G401.6 (cell line): ENCODE data around the gene CLEC17A.
"Not testable (repeated sequence)": the region's sequence is repeated elsewhere in the genome, so short reads cannot be mapped to it uniquely, and the experiment has no call there.

ENCODE experiments used
- FAIRE-seq: peaks from 2 replicates; lab custom pipeline; 2012; peaks lifted over from hg19 to GRCh38; lab: Jason Lieb, UNC

The CLEC17A gene

DNA sequence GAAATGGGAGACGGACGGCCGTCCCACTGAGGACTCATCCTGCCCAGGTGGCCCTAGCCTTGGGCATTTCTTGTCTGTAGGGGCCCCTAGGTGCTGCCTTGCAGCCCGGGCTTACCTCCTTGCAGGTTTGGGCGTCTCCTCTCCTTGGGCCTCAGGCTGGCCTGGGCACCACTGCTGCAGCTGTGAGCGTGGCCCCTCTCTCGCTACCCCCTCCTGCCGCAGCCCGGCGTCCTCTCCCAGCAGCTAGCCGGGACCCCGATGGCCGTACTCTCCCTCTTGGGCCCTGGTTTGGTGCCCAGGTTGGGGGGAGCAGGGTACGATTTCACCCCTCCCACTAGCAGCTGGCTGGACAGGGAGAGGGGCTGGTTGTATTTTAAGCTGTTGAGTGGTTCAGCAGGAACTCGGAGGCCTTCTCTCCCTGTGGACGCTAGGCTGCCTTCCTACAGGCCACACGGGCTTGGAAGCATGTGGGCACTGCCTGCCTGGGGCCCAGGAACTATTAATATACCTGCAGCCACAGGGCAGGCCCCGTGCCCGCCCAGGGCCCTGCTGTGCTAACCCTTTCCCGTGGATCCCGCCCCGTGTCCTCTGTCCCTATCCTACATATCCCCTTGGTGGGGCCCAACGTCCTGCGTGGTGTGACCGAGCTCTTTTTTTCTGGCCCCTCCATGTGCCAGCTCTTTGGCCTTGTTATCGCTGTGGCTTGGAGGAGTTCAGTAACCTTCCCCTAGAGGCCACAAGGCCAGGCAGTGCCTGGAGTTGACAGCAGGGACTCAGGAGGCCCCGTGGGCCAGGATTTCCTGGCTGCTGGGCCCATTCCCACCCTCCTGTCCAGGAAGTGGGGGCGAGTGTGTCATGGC lies 22.7 kb upstream of the CLEC17A start:
- no peak for FAIRE-seq

DNA sequence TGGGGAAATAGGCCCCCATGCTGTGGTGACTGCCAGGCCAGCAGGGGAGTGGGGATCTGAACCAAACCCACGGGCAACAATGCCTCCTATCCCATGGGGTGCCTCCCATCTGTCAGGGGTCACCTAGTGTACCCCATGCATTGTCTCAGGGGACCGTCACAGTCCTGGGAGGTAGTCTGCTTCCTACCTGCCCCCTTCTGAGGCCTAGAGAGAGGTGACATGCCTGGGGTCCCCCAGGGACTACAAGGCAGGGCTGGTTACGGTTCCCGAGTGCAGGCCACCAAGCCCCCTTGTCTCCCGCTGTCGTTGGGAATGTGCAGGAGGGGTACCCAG lies 22.1 kb upstream of the CLEC17A start:
- no peak for FAIRE-seq

DNA sequence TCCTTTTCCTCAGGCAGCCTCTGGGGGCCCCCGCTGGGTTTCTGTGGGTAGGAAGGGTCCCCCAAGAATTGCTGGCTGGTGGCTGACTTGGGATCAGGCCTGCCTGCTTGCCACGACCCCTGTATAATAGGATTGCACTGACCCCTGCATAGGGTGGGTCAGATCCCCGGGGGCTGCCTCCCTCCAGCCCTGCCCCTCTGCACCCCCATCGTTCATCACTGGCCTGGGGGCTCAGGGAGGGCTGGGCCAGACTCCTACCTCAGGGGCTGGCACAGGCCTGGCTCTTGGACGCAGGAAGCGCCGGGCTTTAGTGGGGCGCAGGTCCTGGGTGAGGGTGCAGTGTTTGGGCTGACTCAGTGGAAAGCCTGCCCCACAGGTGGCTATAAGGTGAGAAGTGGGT lies 21.6 kb upstream of the CLEC17A start:
- FAIRE-seq: no peak

DNA sequence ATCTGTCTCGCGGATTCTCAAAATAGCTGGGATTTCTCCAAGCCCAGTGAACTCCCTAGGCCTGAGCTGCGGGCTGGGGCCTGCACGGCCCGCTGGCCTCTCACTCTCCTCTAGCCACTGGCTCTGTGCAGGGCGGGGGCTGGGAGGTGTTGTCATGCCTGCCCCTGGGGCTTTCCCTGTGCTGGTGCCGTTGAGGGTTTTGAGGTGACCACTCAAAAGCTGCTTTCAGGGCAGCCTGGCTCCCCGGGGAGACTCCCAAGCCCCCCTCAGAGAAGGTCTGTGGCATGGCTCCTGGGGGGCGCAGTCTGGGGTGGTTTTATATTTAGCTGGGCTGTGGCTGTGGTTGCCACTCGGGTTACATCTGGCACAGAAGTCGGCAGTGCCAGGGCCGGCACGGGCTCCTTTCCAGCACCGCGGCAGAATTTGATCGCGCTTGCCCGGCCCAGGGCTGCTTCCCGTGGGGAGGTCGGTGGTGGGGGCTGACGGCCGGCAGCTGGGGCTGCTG lies 21.0 kb upstream of the CLEC17A start:
- FAIRE-seq: no peak

DNA sequence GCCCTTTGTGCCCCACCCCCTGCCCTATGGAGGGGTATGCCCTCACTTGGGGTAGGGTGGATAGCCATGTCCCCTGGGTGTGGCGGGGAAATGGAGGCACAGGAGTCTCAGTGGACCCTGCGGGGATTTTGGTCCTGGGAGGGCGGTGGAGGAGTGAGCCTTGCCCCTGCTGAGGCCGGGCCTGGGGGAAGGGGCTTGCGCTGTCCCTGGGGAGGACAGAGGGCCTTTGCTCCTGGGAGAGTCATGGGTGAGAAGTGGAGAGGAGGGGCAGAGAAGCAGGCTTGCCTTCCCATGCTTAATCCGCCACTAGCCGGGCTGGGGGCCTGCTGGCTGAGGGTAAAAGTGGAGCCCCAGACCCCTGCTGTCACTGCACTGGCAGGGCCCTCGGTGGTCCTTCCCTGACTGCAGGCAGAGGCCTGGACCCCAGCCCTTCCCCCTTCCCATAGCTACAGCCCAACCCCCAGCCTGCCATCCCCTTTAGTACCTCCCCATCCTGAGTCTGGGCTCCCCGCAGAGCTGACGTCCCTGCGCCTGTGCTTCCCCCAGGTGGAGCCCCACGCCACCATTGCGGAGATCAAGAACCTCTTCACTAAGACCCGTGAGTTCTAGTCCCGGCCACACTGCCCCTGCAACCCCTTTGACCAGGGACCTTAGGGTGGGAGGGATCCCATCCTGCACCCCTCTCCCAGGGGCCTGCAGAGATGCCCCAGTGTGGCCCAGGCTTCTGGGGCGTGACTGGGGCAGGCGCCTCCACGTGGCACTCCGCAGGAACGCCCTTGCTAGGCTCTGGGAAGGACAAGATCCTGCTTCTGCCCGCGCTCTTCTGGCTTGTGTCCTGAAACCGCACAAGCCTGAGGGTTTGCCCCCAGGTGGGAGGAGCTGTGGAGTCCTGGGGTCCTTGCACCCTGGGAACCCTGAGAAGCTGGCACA lies 20.0 kb upstream of the CLEC17A start:
- FAIRE-seq: no peak

DNA sequence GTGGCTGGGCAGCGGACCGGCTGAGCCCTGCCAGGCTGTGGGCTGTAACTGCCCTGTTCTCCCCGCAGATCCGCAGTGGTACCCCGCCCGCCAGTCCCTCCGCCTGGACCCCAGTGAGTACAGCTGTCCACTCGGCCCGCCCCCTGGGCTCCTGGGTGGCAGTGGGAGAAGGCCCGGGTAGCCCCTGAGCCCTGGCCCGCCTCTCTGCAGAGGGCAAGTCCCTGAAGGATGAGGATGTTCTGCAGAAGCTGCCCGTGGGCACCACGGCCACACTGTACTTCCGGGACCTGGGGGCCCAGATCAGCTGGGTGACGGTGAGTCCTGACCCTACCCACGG lies 19.3 kb upstream of the CLEC17A start:
- FAIRE-seq: no peak

DNA sequence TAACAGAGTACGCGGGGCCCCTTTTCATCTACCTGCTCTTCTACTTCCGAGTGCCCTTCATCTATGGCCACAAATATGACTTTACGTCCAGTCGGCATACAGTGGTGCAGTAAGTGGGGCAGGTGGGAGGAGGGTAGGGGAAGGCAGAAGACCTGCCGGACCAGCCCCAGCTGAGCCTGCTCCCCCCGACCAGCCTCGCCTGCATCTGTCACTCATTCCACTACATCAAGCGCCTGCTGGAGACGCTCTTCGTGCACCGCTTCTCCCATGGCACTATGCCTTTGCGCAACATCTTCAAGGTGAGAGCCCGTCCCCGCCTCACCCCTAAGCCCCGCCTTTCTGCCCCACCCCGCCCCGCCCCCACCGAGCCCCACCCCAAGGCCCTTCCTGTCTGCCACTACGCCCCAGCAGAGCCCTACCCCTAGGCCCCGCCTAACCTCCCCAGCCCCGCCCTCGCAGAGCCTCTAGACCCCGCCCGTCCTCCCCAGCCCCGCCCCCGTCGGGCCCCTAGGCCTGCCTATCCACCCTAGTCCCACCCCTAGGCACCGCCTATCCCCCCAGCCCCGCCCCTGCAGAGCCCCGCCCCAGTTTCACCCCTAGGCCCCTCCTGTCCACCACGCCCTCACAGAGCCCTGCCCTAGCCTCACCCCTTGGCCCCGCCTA lies 18.8 kb upstream of the CLEC17A start:
- no peak for FAIRE-seq

DNA sequence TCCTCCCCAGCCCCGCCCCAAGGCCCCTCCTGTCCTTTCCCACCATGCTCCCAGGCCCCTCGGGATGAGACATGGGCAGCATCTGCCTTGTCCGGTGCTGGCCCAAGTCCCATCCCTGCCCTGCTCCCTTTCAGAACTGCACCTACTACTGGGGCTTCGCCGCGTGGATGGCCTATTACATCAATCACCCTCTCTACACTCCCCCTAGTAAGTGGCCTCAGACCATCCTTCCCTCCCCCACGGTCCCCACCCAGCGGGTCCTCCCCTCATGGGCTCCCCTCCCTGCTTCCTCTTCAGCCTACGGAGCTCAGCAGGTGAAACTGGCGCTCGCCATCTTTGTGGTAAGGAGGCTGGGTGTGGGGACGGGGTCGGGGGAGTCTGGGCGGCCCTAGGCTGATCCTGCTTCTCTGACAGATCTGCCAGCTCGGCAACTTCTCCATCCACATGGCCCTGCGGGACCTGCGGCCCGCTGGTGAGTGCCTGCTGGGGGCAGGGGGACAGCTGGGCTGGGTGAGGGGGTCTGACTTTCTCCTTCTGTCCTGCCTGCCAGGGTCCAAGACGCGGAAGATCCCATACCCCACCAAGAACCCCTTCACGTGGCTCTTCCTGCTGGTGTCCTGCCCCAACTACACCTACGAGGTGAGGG lies 18.1 kb upstream of the CLEC17A start:
- not testable (repeated sequence) for FAIRE-seq

DNA sequence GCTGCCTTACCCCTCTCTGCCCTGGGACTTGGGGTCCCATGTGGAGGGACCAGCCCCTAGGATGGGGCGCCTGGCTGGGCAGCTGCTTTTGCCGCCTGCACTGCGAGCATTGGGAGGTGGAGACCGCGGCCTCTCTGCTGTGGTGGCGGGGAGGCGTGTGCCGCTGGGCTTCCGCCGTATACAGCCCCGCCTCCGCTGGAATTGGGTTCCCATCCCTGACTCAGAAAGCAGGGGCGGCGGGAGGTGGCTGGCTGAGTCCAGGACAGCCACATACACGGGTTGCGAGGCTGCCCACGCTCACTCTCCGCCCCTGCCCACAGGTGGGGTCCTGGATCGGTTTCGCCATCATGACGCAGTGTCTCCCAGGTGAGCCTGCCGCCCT lies 17.6 kb upstream of the CLEC17A start:
- FAIRE-seq: no peak

DNA sequence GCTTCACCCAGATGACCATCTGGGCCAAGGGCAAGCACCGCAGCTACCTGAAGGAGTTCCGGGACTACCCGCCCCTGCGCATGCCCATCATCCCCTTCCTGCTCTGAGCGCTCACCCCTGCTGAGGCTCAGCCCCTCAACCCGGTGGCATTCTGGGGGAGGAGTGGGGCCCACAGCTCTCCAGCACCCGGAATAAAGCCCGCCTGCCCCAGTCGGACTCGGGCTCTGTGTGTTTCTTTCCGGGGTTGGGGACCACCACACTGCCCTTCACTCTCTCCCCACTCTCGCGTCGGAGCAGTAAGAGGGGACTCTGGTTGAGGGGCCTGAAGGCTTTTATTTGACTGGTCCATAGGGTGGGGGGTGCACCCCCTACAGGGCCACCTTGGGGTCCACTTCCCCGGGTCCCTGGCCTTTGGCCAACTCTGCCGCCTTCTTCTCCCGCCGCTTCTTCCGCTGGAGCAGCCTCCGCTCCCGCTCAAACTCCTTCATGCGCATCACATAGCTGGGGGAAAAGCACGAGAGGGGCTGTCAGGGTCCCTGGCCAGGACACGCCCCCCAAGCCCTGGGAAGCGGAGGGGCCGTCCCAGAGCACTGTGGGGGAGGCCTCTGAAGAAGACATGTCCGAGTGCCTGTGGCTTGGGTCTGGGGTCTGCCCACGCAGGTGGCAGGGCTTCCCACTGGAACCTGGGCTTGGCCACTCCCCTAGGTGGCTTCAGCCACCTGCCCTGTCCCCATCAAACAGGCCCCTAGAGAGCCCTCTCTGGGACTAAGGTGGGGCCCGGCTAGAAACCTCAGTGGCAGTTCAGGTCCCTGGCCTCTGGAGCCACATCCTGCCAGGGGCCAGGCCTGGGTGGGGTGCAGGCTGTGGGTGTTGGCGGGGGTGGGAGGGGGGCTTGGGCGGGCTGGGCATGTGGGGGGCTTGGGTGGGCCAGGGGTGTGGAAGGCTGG lies 16.8 kb upstream of the CLEC17A start:
- no peak for FAIRE-seq

DNA sequence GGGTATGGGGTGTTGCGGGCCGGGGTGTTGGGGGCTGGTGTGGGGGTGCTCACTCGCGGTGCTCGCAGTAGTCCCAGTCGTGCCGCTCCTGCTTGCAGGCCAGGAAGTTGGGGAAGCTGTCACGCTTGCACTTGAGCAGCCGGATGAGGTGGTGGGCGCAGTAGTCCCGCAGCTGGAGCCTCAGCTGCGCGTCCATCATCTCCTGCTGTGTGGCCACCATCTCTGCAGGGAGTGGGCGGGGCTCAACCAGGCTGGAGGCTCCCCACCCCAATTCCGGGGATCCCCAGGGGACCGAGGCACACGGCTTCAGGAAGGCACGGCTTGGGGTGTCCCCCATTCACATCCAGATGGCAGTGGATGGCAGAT lies 16.2 kb upstream of the CLEC17A start:
- no peak for FAIRE-seq

DNA sequence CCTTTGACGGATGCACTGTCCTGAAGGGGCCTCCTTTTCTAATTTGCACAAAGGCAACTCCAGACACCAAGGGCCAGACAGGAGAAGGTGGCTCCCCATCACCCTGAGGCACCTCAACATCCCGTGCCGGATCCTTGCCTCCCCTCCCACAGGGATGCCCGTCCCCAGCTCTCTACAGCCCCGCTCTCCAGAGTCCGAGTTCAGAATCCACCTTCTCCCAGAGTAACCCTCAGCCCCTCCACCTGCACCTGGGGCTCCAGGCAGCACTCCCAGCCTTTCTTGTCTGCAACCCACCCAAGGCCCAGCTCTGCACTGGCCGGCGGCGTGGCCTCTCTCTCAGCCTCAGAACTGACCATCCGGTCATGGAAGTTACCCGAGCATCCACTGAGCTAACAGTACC lies 15.8 kb upstream of the CLEC17A start:
- FAIRE-seq: no peak

DNA sequence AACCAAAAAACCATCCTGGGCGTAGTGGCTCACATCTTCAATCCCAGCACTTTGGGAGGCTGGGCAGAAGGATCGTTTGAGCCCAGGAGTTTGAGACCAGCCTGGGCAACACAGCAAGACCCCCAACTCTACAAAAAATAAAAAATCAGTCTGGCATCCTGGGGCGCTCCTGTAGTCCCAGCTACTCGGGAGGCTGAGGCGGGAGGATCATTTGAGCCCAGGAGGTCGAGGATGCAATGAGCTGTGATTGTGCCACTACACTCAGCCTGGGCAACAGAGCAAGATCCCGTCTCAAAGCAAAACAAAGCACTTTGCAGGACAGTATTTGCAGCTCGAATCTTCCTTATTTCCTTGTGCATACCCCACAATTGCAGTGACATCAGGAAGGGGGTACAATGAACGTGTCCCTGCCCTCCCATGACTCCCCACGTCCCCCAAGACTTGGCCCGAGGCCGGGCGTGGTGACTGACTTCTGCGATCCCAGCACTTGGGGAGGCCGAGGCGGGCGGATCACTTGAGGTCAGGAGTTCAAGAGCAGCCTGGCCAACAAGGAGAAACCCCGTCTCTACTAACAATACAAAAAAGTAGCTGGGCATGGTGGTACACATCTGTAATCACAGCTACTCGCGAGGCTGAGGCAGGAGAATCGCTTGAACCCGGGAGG lies 11.9 kb upstream of the CLEC17A start:
- no peak for FAIRE-seq

DNA sequence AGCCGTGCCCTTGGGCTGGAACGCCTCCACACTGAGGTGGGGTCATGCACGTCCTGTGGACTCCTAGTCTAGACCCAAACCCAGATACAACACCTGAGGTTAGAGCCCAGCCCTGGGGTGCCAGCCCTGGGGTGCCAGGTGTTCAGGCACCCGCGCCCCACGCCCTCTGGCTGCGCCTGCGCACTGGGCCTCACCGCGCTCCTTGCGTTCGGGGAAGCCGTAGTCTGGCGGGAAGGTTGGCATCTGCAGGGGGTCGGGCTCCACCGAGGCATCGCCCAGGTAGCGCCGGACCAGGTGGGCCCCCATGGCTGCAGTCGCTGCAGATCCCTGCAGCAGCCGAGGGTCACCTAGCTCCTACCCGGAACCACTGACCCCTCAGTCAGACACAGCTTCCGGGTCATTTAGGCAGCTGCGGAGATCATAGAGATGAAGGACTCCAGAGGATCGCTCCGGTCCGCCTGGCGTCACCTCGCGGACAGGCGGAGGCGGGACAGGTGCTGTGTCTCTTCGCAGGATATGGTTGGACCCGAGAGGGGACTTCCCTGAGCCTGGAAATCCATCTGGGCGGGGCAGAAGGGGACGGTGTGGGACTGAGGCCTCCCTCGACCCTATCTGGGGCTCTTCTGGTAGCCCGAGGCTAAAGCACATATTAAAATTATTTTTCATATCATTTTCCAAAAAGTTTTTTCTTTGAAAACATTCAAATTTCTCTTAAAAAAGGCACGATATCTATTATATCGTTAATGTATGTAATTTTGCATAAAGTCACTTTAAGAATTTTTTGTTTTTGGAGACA lies 11.0 kb upstream of the CLEC17A start, which contains the start of gene NDUFB7:
Gene NDUFB7 (minus strand): TSS at position 372 of the 796 bp plus-strand sequence. CDS start 66 bp downstream, at position 306.
- peak; percentile 75 for FAIRE-seq

DNA sequence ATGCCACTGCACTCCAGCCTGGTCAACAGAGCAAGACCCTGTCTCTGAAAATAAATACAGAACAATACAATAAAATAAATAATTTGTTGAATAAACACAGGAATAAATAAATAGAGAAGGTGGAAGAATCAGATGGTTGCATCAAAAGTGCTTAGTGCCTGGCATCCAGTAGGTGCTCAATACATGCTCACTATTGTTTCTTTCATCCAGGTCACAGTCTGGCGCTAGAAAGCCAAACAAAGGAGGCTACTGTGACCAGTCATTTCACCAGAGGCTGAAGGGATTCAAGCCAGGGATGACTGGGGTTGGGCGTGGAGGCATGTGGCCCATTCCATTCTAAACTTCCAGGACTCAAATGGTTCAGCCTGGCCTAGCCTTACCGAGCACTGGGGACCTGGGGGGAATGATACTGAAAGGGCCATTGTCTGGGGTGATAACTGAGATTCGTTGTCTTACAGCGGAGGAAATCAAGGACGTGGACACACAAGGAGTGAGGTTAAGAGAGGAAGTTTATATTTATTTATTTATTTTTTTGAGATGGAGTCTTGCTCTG lies 7.4 kb upstream of the CLEC17A start:
- FAIRE-seq: no peak

DNA sequence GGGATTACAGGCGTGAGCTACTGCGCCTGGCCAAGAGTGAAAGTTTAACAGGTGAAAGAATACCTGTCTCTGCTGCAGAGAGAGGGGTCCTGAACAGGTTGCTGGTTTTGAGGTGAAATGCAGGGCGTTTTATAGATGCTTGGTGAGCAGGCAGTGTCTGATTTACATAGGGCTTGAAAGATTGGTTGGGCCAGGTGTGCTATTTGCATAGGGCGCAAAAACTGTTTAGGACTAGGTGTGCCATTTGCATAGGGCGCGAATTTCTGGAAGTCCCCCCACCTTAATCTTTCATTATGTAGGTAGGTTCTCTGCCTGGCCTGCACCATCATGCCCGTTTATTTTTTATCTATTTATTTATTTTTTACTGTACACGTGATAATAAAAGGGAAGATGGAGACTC lies 6.5 kb upstream of the CLEC17A start:
- no peak for FAIRE-seq

DNA sequence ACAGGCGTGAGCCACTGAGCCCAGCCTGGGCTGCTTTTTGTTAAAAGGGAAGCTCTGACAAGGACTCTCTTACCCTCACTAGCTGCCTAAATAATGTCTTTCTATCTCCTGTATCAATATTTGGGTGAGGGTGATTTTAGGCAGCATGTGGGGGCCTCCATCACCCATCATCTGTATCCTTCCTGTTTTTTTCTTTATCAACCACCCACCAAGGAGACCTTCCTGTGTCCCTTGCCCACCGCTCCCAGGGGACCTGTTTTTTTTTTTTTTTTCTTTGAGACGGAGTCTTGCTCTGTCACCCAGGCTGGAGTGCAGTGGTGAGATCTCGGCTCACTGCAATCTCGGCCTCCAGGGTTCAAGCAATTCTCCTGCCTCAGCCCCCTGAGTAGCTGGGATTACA lies 5.6 kb upstream of the CLEC17A start:
- FAIRE-seq: no peak

DNA sequence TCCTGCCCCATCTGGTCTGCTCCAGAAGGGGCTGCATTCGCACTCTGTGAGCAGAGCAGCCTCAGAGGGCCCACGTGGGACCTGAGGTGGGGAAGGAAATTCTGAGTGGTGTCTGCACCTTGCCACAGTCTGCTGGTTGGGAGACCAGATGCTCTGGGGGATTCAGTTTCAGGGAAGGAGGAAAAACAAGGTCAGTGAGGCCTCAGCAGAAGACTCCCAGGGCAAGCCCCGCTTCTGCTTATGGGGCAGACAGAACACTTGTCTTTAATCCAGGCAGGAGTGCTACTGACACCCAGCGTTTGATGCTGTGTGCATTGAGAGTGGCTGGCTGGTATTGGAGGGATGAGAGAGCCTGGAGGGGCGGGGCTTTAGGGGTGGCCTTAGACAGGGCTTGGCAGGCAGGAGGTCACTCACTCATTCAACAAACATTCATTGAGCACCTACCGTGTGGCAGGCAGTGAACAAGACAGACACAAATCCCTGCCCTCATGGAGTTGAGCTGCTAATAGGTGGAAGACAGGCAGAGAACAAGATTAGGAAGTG lies 4.9 kb upstream of the CLEC17A start:
- FAIRE-seq: no peak

DNA sequence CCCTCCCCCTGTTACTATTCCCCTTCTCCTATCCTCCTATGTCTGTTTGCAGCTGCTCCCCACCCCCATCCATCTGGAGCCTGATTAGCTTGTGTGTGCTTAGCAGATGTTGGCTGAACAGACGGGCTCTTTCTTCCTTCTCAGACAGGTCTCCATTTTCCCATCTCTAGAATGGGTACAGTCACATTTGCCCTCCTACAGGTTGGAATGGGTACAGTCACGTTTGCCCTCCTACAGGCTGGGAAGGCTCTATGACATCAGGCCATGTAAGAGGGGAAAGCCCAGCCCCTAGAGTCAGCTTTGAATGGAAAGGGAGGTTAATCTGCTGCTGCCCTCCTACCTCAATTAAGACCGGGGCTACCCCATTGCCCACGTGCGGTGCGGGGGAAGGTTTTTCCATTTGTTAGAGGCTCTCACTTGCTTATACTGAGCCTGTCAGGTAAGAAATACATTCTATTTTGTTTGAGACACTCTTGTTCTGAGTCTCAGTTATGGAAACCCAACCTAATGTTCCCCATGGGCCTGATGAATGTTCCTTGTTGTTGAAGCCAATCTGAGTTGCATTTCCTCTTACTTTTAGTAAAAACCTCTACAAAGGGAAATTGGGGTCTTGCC lies 2.2 kb upstream of the CLEC17A start:
- no peak for FAIRE-seq
